H7 (cell line): ENCODE data around the gene ITSN1. TPM values are rescaled to one million over a fixed set of nuclear protein-coding genes. Genes with fewer than 3 reads are reported as not detected.
A peak's percentile ranks its signal among the peaks of the same experiment; 100 is the strongest.

Source experiments
- DNase-seq: peaks from one replicate; pipeline ENCODE4 v3.0.0; 2012
- H3K27me3 ChIP-seq: 2 replicates; pipeline ENCODE4 v1.6.0; 2011; ENCODE audit warnings: mild to moderate bottlenecking, low read length; ENCODE audit not compliant: control insufficient read depth, insufficient read depth
- H3K36me3 ChIP-seq: replicated peaks from 2 replicates; pipeline ENCODE4 v1.5.1; 2011; ENCODE audit warnings: low read length; ENCODE audit not compliant: control insufficient read depth, insufficient read depth
- H3K4me3 ChIP-seq: 2 replicates; pipeline ENCODE4 v1.5.1; 2011; ENCODE audit warnings: low read depth, mild to moderate bottlenecking, control low read depth, low read length, moderate library complexity; ENCODE audit not compliant: insufficient read depth
- total RNA-seq: library from RNA; depleted of rRNA; stranded (reverse); fragments of >200 nt; shearing (Covaris generic); gene quantifications from 2 replicates; pipeline ENCODE4 v1.2.3, GENCODE V29; 2014

The ITSN1 gene
- total RNA-seq, 1 experiment from 2014 or later, result 44.3 TPM

- no peak overlapping the region for H3K4me3 ChIP-seq
Observed at GRCh38 chr21:33684068-33684467, 41.8 kb downstream of the ITSN1 start.

GRCh38 chr21:33684923-33685560 is 42.7 kb downstream of the ITSN1 start:
- no peaks in the 10 kb centered on the region for H3K36me3 ChIP-seq
- H3K4me3 ChIP-seq, result no peak overlapping the region
- DNase-seq, result no peak
- no peaks in the 10 kb centered on the region for H3K27me3 ChIP-seq

More at GRCh38 chr21:33684068-33684467, 41.8 kb downstream of the ITSN1 start:
- H3K36me3 ChIP-seq, result no peaks in the 10 kb centered on the region
- H3K27me3 ChIP-seq, result no peaks in the 10 kb centered on the region
- DNase-seq, result no peak

GRCh38 chr21:33685613-33686197 is 43.4 kb downstream of the ITSN1 start:
- DNase-seq, result no peak
- no peaks in the 10 kb centered on the region for H3K36me3 ChIP-seq
- H3K27me3 ChIP-seq, result no peaks in the 10 kb centered on the region
- H3K4me3 ChIP-seq, result no peak overlapping the region

- H3K4me3 ChIP-seq, result no peak overlapping the region
- H3K27me3 ChIP-seq, result 0 out of 2 replicates have a peak, but pooled peaks cover 1% of the 10 kb centered on the region
- DNase-seq, result no peak
Observed at GRCh38 chr21:33686386-33686785, 44.1 kb downstream of the ITSN1 start.

GRCh38 chr21:33687634-33688033 is 45.3 kb downstream of the ITSN1 start:
- Histone ChIP-seq H3K36me3 (no peaks in the 10 kb centered on the region), H3K4me3 (no peak overlapping the region), H3K27me3 (0 out of 2 replicates have a peak, but pooled peaks cover 2% of the 10 kb centered on the region)
- DNase-seq, result no peak

More at GRCh38 chr21:33686386-33686785, 44.1 kb downstream of the ITSN1 start:
- H3K36me3 ChIP-seq, result no peaks in the 10 kb centered on the region

- Histone ChIP-seq H3K27me3 (0 out of 2 replicates have a peak, but pooled peaks cover 2% of the 10 kb centered on the region), H3K36me3 (no peaks in the 10 kb centered on the region), H3K4me3 (no peak overlapping the region)
- DNase-seq, result no peak
Observed at GRCh38 chr21:33688353-33688752, 46.1 kb downstream of the ITSN1 start.

- no peak overlapping the region for H3K4me3 ChIP-seq
- H3K27me3 ChIP-seq, result 0 out of 2 replicates have a peak, but pooled peaks cover 2% of the 10 kb centered on the region
- DNase-seq, result no peak
- no peaks in the 10 kb centered on the region for H3K36me3 ChIP-seq
Observed at GRCh38 chr21:33690874-33691273, 48.6 kb downstream of the ITSN1 start.

GRCh38 chr21:33691945-33692603 is 49.8 kb downstream of the ITSN1 start:
- 0 out of 2 replicates have a peak, but pooled peaks cover 2% of the 10 kb centered on the region for H3K27me3 ChIP-seq
- DNase-seq, result no peak
- H3K4me3 ChIP-seq, result no peak overlapping the region
- no peaks in the 10 kb centered on the region for H3K36me3 ChIP-seq

- no peak overlapping the region for H3K4me3 ChIP-seq
- DNase-seq, result no peak
- H3K27me3 ChIP-seq, result 0 out of 2 replicates have a peak, but pooled peaks cover 2% of the 10 kb centered on the region
- H3K36me3 ChIP-seq, result no peaks in the 10 kb centered on the region
Observed at GRCh38 chr21:33695813-33696212, 53.5 kb downstream of the ITSN1 start.

GRCh38 chr21:33696465-33696864 is 54.2 kb downstream of the ITSN1 start:
- no peaks in the 10 kb centered on the region for H3K27me3 ChIP-seq
- DNase-seq, result no peak
- H3K36me3 ChIP-seq, result no peaks in the 10 kb centered on the region
- no peak overlapping the region for H3K4me3 ChIP-seq

- no peaks in the 10 kb centered on the region for H3K27me3 ChIP-seq
- H3K36me3 ChIP-seq, result no peaks in the 10 kb centered on the region
- DNase-seq, result no peak
- H3K4me3 ChIP-seq, result no peak overlapping the region
Observed at GRCh38 chr21:33698087-33698860, 56.0 kb downstream of the ITSN1 start.

GRCh38 chr21:33699277-33699676 is 57.0 kb downstream of the ITSN1 start:
- H3K27me3 ChIP-seq, result no peaks in the 10 kb centered on the region
- H3K4me3 ChIP-seq, result no peak overlapping the region
- DNase-seq, result no peak
- H3K36me3 ChIP-seq, result no peaks in the 10 kb centered on the region

- no peaks in the 10 kb centered on the region for H3K36me3 ChIP-seq
- DNase-seq, result no peak
- no peaks in the 10 kb centered on the region for H3K27me3 ChIP-seq
- no peak overlapping the region for H3K4me3 ChIP-seq
Observed at GRCh38 chr21:33700491-33700890, 58.2 kb downstream of the ITSN1 start.

- H3K4me3 ChIP-seq, result no peak overlapping the region
Observed at GRCh38 chr21:33703750-33704606, 61.7 kb downstream of the ITSN1 start.

More at GRCh38 chr21:33703750-33704606, 61.7 kb downstream of the ITSN1 start:
- peak; percentile 28 for DNase-seq
- Histone ChIP-seq H3K27me3 (no peaks in the 10 kb centered on the region), H3K36me3 (no peaks in the 10 kb centered on the region)
